ENCODE measurements around the gene PFKP.

DNA sequence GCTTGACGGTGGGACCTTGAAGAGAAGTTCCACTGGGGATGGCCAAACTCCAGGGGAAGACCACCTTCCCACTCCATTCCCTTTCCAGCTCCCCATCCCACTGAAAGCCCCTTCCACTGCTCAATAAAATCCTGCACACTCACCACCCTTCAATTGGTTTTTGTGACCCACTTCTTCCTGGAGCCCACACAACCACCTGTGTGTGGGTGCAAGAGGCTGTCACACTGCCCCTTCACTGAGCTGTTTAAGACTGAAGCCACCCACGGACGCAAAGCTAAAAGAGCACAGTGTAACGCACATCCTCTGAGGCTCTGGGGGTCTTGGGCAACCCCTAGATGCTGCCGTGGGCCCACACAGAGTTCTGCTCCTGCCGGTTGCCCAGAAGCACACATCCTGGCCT lies 118.0 kb downstream of the PFKP start:
- TF ChIP-seq, protein P1, sequence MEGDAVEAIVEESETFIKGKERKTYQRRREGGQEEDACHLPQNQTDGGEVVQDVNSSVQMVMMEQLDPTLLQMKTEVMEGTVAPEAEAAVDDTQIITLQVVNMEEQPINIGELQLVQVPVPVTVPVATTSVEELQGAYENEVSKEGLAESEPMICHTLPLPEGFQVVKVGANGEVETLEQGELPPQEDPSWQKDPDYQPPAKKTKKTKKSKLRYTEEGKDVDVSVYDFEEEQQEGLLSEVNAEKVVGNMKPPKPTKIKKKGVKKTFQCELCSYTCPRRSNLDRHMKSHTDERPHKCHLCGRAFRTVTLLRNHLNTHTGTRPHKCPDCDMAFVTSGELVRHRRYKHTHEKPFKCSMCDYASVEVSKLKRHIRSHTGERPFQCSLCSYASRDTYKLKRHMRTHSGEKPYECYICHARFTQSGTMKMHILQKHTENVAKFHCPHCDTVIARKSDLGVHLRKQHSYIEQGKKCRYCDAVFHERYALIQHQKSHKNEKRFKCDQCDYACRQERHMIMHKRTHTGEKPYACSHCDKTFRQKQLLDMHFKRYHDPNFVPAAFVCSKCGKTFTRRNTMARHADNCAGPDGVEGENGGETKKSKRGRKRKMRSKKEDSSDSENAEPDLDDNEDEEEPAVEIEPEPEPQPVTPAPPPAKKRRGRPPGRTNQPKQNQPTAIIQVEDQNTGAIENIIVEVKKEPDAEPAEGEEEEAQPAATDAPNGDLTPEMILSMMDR (IDR thresholded peaks at IDR 0.05): no peak
- TF ChIP-seq ZFX (IDR thresholded peaks at IDR 0.05; ENCODE audit: borderline replicate concordance): no peak
